Lung (tissue), 12 donors: ENCODE results near the gene SGSM2. TPM values are rescaled to one million over a fixed set of nuclear protein-coding genes. Genes with fewer than 3 reads are reported as not detected.
A peak's percentile ranks its signal among the peaks of the same experiment; 100 is the strongest.

ENCODE experiments used
- ATAC-seq: fragments of 200-7000 bp; cut with Tn5 transposase; one replicate; pipeline ENCODE4 v1.9.1; 2020; ENCODE audit warnings: moderate number of reproducible peaks; ENCODE audit not compliant: insufficient read depth, low FRiP score
- DNase-seq, 3 donors: peaks; one replicate each; pipeline ENCODE4 v3.0.0-alpha.2; 2013 to 2017
- H3K27ac ChIP-seq, 2 donors: one replicate each; pipeline ENCODE4 v1.5.1; 2013; ENCODE audit warnings: mild to moderate bottlenecking in 2 of 2, moderate library complexity in 2 of 2, control low read depth in 1 of 2, inconsistent platforms in 1 of 2, low read depth in 1 of 2, low read length in 1 of 2
- H3K27me3 ChIP-seq, 3 donors: one replicate each; pipeline ENCODE4 v1.5.1; 2013; ENCODE audit warnings: low read length in 2 of 3; ENCODE audit not compliant: control insufficient read depth in 3 of 3, insufficient read depth in 3 of 3
- H3K36me3 ChIP-seq, 4 donors: one replicate each; pipeline ENCODE4 v1.5.1; 2013; ENCODE audit warnings: low read length in 4 of 4, mild to moderate bottlenecking in 1 of 4, moderate library complexity in 1 of 4; ENCODE audit not compliant: control insufficient read depth in 4 of 4, insufficient read depth in 4 of 4
- H3K4me1 ChIP-seq, 5 donors: one replicate each; pipeline ENCODE4 v1.5.1; 2013; ENCODE audit warnings: low read length in 5 of 5, mild to moderate bottlenecking in 2 of 5, moderate library complexity in 1 of 5; ENCODE audit not compliant: control insufficient read depth in 5 of 5, insufficient read depth in 5 of 5
- H3K4me3 ChIP-seq: one replicate; pipeline ENCODE4 v1.5.1; 2013; ENCODE audit warnings: mild to moderate bottlenecking, control low read depth, moderate library complexity
- H3K9ac ChIP-seq, 2 donors: one replicate each; pipeline ENCODE4 v1.5.1; 2013; ENCODE audit warnings: low read length in 2 of 2, control low read depth in 1 of 2; ENCODE audit not compliant: insufficient read depth in 1 of 2
- H3K9me3 ChIP-seq, 4 donors: one replicate each; pipeline ENCODE4 v1.5.1; 2013; ENCODE audit warnings: low read length in 3 of 4, mild to moderate bottlenecking in 1 of 4, moderate library complexity in 1 of 4; ENCODE audit not compliant: control insufficient read depth in 4 of 4, insufficient read depth in 3 of 4
- WGBS, 2 donors: extraction: QIAGEN DNeasy Blood & Tissue Kit; methylation state at CpG; one replicate each; pipeline ENCODE4 v1.1.7; 2013; 5-methylcytosine and 5-hydroxymethylcytosine counted together
- polyA plus RNA-seq, 2 donors: library from polyadenylated mRNA; stranded (reverse); fragments of 200-250 nt; gene quantifications; one replicate each; pipeline ENCODE4 v1.2.1, GENCODE V29; 2013
- total RNA-seq, 2 donors: library from RNA; depleted of rRNA in 1 of 2; stranded (reverse); fragments of >200 nt in 1 of 2; gene quantifications; one replicate each; pipeline ENCODE4 v1.2.1, GENCODE V29; 2014 to 2021
- TF ChIP-seq, protein P1 (sequence below): IDR thresholded peaks from 2 replicates; pipeline ENCODE4 v1.5.1; 2012; ENCODE audit warnings: mild to moderate bottlenecking; ENCODE audit errors: control extremely low read depth, extremely low read depth
- donor health status: control.
- donor health status: control.
- donor health status: Bipolar disorder and iron deficiency.
- donor health status: healthy.
- donor health status: DM: yes; HTN: yes; CAD: no.

SGSM2 gene
- total and polyA plus RNA-seq, 4 donors: 33.1 to 60.8 (median 52.4) TPM

DNA sequence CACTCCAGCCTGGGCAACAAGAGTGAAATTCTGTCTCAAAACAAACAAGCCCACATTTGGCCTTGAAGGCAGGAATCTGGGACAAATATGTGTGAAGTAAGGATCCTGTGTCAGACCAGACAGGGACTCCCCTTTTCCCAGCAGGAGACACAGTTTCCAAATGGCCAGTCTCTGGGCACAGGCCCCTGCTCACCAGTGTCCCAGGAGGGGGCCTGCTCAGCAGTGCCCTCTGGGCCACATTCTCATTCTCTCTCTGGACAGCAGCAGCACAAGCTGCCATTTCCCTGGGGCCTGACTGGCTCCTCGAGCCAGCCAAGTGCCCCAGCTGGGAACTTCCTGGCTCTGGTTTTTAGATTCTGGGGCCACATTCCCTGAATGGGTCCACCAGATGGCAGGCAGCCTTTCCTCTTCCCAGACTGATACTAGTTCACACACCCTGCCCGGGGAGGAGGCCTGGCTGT, 75.3 kb downstream of the SGSM2 start:
- ATAC-seq: no peak
- 72 to 77% methylated on average over 2 of the region's 2 CpGs for WGBS, 2 donors
- Histone ChIP-seq H3K4me1 (peaks cover 0 to 3% (median 0%) of the 10 kb centered on the region in 5 donors), H3K9me3 (no peaks in the 10 kb centered on the region), H3K27me3 (no peaks in the 10 kb centered on the region), H3K36me3 (peaks cover 0 to 15% (median 6%) of the 10 kb centered on the region in 4 donors), H3K9ac (no peak overlapping the region), H3K4me3 (no peak overlapping the region), H3K27ac (peak overlapping the region in 1 of 2 donors; percentile 55)
- no peak for DNase-seq
- TF ChIP-seq, protein P1, sequence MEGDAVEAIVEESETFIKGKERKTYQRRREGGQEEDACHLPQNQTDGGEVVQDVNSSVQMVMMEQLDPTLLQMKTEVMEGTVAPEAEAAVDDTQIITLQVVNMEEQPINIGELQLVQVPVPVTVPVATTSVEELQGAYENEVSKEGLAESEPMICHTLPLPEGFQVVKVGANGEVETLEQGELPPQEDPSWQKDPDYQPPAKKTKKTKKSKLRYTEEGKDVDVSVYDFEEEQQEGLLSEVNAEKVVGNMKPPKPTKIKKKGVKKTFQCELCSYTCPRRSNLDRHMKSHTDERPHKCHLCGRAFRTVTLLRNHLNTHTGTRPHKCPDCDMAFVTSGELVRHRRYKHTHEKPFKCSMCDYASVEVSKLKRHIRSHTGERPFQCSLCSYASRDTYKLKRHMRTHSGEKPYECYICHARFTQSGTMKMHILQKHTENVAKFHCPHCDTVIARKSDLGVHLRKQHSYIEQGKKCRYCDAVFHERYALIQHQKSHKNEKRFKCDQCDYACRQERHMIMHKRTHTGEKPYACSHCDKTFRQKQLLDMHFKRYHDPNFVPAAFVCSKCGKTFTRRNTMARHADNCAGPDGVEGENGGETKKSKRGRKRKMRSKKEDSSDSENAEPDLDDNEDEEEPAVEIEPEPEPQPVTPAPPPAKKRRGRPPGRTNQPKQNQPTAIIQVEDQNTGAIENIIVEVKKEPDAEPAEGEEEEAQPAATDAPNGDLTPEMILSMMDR: no peak

DNA sequence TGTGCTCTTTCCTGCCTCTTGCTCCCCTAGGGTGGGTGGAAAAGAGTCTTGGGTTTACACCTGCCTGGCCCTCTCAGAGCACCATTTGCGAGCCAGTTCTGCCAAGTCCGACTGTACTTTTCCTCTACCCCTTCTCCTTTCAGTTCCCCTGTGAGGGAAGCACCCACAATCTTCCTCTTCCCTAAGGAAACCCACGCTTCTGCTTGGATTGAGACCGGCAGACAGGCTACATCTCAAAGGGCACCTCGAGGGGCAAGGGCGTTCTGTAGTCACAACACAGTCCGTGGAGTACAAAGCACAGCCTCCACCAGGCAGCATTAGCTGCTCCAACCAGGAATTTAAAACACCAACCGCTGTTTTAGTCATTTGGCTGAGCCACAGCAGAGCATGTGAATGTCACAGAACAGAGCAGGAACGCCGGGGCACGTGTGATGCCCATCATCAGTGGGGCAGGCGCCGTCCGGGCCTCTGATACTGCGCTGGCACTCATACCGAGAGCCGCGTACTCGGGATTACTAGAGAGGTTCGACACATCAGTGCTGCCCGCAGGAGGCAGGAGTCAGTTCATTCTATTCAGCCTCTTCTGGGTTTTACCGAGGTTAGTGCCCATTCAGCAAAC, 77.3 kb downstream of the SGSM2 start:
- Histone ChIP-seq H3K27ac (no peak overlapping the region), H3K27me3 (no peaks in the 10 kb centered on the region), H3K4me1 (peaks cover 0 to 7% (median 0%) of the 10 kb centered on the region in 5 donors), H3K9ac (no peak overlapping the region), H3K36me3 (peaks cover 2 to 21% (median 12%) of the 10 kb centered on the region in 4 donors), H3K4me3 (no peak overlapping the region), H3K9me3 (no peaks in the 10 kb centered on the region)
- TF ChIP-seq, protein P1: no peak
- DNase-seq (no peak), ATAC-seq (no peak)
- 95% methylated on average over 22 of the region's 22 CpGs for WGBS, 2 donors

DNA sequence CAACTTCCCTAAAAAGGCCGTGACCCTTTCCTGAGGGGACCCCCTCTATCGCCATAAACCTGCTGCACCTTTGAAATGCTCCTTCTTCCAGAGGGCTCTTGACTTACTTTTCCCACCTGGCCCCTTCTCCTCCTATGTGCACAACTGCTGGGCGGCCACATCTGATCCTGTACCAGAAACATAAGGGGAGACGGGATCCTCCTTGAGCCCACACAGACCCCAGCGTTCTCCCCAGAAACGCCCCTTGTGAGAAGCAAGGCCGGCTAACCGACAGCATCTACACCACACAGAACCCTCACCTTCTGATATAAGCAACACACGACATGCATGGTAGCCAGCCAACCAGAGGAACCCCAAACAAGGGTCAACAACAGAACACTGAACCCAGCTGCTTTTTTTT, 77.8 kb downstream of the SGSM2 start:
- H3K36me3 ChIP-seq: peaks cover 4 to 26% (median 17%) of the 10 kb centered on the region in 4 donors
- no peak for DNase-seq
- H3K4me1 ChIP-seq: peaks cover 0 to 7% (median 0%) of the 10 kb centered on the region in 5 donors
- TF ChIP-seq, protein P1: no peak
- no peaks in the 10 kb centered on the region for H3K9me3 ChIP-seq
- H3K9ac ChIP-seq: no peak overlapping the region
- no peak for ATAC-seq
- H3K4me3 ChIP-seq: no peak overlapping the region
- no peaks in the 10 kb centered on the region for H3K27me3 ChIP-seq
- WGBS, 2 donors: 91% methylated on average over 9 of the region's 9 CpGs
- H3K27ac ChIP-seq: no peak overlapping the region
